GM12878 (cell line): ENCODE results near the gene NME7.

Experiments used
- CEBPB ChIP-seq, 2 experiments: fragments of 150-350 bp in 1 of 2; IDR thresholded peaks; 2 replicates each; pipeline ENCODE4 v1.6.1; 2012 to 2014; ENCODE audit warnings: low read depth in 2 of 2, low read length in 2 of 2, borderline replicate concordance in 1 of 2, inconsistent platforms in 1 of 2
- HCFC1 ChIP-seq: fragments of 150-350 bp; IDR thresholded peaks from 2 replicates; pipeline ENCODE4 v1.6.1; 2014; ENCODE audit warnings: low read length
- ZNF24 ChIP-seq: fragments of 450-650 bp; IDR thresholded peaks from 2 replicates; pipeline ENCODE4 v1.6.1; 2017; ENCODE audit warnings: antibody characterized with exemption, mild to moderate bottlenecking

DNA sequence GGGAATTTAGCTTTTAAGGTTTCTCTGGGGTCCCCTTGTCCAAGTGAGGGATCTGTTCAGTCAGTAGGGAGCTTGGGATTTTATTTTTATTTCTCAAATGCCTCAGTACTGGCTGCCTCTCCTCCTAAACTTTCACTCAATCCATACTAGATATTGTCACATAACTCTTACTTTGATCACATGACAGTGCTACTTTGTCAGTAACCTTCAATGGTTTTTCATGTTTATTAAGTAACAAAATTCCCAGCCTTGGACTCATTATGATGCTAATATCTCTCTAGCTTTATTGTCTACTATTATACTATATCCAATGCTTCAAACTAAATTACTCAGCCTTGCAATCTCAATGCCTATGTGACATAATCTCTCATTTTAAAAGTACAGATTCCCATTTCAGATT, 163.4 kb downstream of the NME7 start:
- TF ChIP-seq ZNF24 = no peak
- no peak for TF ChIP-seq HCFC1
- no peak for TF ChIP-seq CEBPB (IDR thresholded peaks at IDR 0.05; ENCODE audit: borderline replicate concordance in 1 of 2, low read depth in 2 of 2, low read length in 2 of 2)
